Measurements from ENCODE around the gene CCNB3.

DNA sequence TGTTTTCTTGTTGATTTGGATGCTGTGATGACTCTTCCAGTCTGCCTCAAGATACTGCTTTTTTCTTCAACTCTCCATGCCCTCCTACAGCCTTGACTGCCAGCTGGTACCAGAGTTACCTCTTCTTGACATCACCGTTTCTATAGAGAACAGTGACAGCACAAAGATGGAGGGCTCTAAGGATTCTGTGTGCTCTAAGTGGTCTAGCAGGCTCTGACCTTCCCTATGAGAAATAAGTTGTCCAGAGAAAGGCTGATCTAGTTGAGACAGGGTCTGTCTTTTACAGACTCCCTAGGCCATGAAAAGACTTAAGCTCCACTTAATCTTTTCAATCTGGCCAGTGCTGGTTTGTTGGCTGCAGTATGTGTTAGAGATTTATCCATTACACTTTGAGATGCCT is 3.7 kb upstream of the CCNB3 start, which contains the start of gene AKAP4:
- TF ChIP-seq POLR2A (IDR thresholded peaks at IDR 0.05) (no peak), EP300 (IDR thresholded peaks at IDR 0.05) (no peak)
- TF ChIP-seq, protein P1, sequence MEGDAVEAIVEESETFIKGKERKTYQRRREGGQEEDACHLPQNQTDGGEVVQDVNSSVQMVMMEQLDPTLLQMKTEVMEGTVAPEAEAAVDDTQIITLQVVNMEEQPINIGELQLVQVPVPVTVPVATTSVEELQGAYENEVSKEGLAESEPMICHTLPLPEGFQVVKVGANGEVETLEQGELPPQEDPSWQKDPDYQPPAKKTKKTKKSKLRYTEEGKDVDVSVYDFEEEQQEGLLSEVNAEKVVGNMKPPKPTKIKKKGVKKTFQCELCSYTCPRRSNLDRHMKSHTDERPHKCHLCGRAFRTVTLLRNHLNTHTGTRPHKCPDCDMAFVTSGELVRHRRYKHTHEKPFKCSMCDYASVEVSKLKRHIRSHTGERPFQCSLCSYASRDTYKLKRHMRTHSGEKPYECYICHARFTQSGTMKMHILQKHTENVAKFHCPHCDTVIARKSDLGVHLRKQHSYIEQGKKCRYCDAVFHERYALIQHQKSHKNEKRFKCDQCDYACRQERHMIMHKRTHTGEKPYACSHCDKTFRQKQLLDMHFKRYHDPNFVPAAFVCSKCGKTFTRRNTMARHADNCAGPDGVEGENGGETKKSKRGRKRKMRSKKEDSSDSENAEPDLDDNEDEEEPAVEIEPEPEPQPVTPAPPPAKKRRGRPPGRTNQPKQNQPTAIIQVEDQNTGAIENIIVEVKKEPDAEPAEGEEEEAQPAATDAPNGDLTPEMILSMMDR (IDR thresholded peaks at IDR 0.05) = no peak
